Measurements from ENCODE around the gene CD38.

GRCh38 chr4:15882675-15883086 is 104.6 kb downstream of the CD38 start:
- TF ChIP-seq CTCF (IDR thresholded peaks at IDR 0.05; ENCODE audit: low read depth, low read length, poor library complexity, severe bottlenecking), result peak; percentile 97
- TF ChIP-seq EZH2phosphoT487 (IDR thresholded peaks at IDR 0.05; ENCODE audit: borderline replicate concordance, low read length), result no peak

Measured in DOHH2 (cell line).